ENCODE data around the gene SLC36A2. TPM values are rescaled to one million over a fixed set of nuclear protein-coding genes. Genes with fewer than 3 reads are reported as not detected.

The SLC36A2 gene
- total and polyA plus RNA-seq, 2 experiments from 2014 or later = 0.30 TPM; not detected in 1

DNA sequence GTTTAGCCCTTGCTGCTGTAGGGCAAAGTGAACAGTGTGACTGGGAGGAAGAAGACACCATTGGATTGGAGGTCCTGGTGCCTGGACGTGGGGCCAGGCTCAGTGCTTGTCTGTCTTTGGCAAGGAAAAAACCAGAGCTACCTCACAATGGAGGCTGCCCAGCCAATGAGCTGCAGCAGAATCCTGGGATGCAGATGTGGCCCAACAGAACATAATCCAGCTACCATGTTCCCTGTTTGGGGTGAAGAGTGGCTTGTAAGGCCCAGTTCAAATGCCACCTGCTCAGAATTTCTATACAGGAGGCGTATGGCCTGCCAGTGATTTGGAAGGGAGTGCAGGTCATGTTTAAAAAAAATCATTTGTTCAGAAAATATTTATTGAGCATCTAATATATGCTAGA is 43.7 kb downstream of the SLC36A2 start, which contains the start of gene SLC36A3:
Gene SLC36A3 (minus strand): TSS at position 101 of the 400 bp plus-strand sequence. CDS start 412 bp downstream, outside the sequence.
- no peak for TF ChIP-seq EZH2phosphoT487 (IDR thresholded peaks at IDR 0.05; ENCODE audit: low read depth, severe bottlenecking, unreplicated experiment)
- no peak for TF ChIP-seq EZH2 (IDR thresholded peaks at IDR 0.05; ENCODE audit: borderline replicate concordance)
- TF ChIP-seq, protein P1, sequence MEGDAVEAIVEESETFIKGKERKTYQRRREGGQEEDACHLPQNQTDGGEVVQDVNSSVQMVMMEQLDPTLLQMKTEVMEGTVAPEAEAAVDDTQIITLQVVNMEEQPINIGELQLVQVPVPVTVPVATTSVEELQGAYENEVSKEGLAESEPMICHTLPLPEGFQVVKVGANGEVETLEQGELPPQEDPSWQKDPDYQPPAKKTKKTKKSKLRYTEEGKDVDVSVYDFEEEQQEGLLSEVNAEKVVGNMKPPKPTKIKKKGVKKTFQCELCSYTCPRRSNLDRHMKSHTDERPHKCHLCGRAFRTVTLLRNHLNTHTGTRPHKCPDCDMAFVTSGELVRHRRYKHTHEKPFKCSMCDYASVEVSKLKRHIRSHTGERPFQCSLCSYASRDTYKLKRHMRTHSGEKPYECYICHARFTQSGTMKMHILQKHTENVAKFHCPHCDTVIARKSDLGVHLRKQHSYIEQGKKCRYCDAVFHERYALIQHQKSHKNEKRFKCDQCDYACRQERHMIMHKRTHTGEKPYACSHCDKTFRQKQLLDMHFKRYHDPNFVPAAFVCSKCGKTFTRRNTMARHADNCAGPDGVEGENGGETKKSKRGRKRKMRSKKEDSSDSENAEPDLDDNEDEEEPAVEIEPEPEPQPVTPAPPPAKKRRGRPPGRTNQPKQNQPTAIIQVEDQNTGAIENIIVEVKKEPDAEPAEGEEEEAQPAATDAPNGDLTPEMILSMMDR (IDR thresholded peaks at IDR 0.05; ENCODE audit: poor library complexity) = no peak
- WGBS (ENCODE audit: low lambda C conversion rate, missing lambda C conversion rate) = 84% methylated on average over 2 of the region's 2 CpGs

DNA sequence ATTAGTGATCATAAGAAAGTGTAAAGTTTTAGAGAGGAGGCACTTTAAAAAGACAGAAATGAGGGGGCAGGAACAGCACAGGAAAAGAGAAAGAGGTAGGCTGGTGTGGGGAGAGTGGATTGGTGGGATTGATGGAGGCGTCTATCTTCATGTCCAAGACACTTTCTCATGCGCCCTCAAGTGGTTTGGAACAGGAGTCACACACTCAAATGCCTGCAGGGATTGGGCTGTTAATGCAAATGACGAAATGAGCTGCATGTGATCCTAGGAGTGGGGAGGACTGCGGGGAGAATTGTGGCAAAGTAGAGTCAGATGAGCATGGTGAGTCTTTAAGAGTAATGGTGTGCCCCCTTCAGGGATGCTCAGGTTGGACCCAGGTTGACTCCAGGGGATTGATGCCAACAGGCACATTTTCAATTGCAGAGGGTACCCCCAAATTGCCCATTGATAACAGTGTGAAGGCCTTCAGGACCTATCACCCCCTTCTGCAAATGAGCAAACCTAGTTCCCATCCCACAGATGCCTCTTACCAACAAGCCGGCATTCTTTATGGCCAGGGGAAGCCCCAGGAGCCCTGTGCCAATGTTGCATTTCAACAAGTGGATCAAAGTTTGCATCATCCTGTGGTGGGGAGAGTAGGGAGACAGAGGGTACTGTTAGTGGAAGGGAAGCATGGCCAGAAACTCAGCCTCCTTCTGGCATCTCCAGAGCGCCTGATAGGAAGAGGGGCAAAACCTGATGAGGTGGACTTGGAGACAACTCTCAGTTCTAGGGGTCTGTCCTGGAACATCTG is 49.1 kb downstream of the SLC36A2 start:
- Histone ChIP-seq H3K9me2 (replicated peaks; ENCODE audit: insufficient read depth) (no peaks in the 10 kb centered on the region), H3K79me2 (no peaks in the 10 kb centered on the region), H3K4me1 (ENCODE audit: insufficient read depth) (peaks cover 6% of the 10 kb centered on the region), H3K4me3 (no peak overlapping the region), H4K20me1 (ENCODE audit: insufficient read depth, poor library complexity, severe bottlenecking) (no peaks in the 10 kb centered on the region), H3K27ac (no peak overlapping the region), H2AFZ (no peak overlapping the region), H3K4me2 (no peak overlapping the region), H3K9me3 (ENCODE audit: low read depth) (no peaks in the 10 kb centered on the region), H3K27me3 (peaks cover 4% of the 10 kb centered on the region), H3K36me3 (replicated peaks; ENCODE audit: insufficient read depth, low read depth) (no peaks in the 10 kb centered on the region)
- TF ChIP-seq EZH2phosphoT487 (IDR thresholded peaks at IDR 0.05; ENCODE audit: low read depth, severe bottlenecking, unreplicated experiment) = no peak
- TF ChIP-seq, protein P1 (IDR thresholded peaks at IDR 0.05; ENCODE audit: poor library complexity) = peak; percentile 44
- DNase-seq (ENCODE audit: low spot score) = peak; percentile 60
- WGBS (ENCODE audit: low lambda C conversion rate, missing lambda C conversion rate) = 63% methylated on average over 6 of the region's 6 CpGs

More for the DNA sequence above, 43.7 kb downstream of the SLC36A2 start, which contains the start of gene SLC36A3:
- H3K36me3 ChIP-seq (replicated peaks; ENCODE audit: insufficient read depth, low read depth) = no peaks in the 10 kb centered on the region
- no peaks in the 10 kb centered on the region for H3K4me1 ChIP-seq (ENCODE audit: insufficient read depth)
- H2AFZ ChIP-seq = no peak within 1 kb of the TSS
- H4K20me1 ChIP-seq (ENCODE audit: insufficient read depth, poor library complexity, severe bottlenecking) = no peaks in the 10 kb centered on the region
- H3K4me3 ChIP-seq = no peak within 1 kb of the TSS
- no peak within 1 kb of the TSS for H3K4me2 ChIP-seq
- H3K27ac ChIP-seq = no peak within 1 kb of the TSS
- H3K9me3 ChIP-seq (ENCODE audit: low read depth) = no peaks in the 10 kb centered on the region
- no peaks in the 10 kb centered on the region for H3K79me2 ChIP-seq
- no peaks in the 10 kb centered on the region for H3K9me2 ChIP-seq (replicated peaks; ENCODE audit: insufficient read depth)
- peaks cover 4% of the 10 kb centered on the region for H3K27me3 ChIP-seq
- DNase-seq (ENCODE audit: low spot score) = no peak

DNA sequence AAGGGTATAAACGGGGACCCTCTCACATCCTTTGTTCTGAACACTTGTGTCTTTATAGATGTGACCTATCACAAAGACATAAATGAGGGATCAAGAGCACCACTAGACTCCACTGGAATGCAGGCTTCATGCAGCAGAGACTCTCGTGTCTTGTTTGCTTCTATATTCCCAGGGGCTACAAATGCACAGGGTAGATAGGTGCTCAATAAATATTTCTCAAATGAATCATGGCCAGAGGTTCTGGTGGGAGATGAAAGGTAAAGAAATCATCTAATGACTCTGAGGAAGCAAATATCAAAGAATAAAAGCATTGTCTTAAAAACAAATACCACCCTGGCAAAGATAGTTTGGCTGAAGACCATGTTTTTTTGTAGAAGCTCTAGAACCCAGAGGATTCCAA is 50.4 kb downstream of the SLC36A2 start:
- Histone ChIP-seq H3K9me3 (ENCODE audit: low read depth) (no peaks in the 10 kb centered on the region), H3K4me2 (no peak overlapping the region), H3K27me3 (peaks cover 4% of the 10 kb centered on the region), H3K4me3 (no peak overlapping the region), H3K4me1 (ENCODE audit: insufficient read depth) (peaks cover 6% of the 10 kb centered on the region), H3K9me2 (replicated peaks; ENCODE audit: insufficient read depth) (no peaks in the 10 kb centered on the region), H3K79me2 (no peaks in the 10 kb centered on the region), H3K36me3 (replicated peaks; ENCODE audit: insufficient read depth, low read depth) (no peaks in the 10 kb centered on the region), H4K20me1 (ENCODE audit: insufficient read depth, poor library complexity, severe bottlenecking) (no peaks in the 10 kb centered on the region), H3K27ac (no peak overlapping the region), H2AFZ (no peak overlapping the region)
- DNase-seq (ENCODE audit: low spot score) = no peak
- TF ChIP-seq EZH2phosphoT487 (IDR thresholded peaks at IDR 0.05; ENCODE audit: low read depth, severe bottlenecking, unreplicated experiment) (no peak), EZH2 (IDR thresholded peaks at IDR 0.05; ENCODE audit: borderline replicate concordance) (no peak)
- TF ChIP-seq, protein P1 (IDR thresholded peaks at IDR 0.05; ENCODE audit: poor library complexity) = no peak
- 60% methylated on average over 2 of the region's 2 CpGs for WGBS (ENCODE audit: low lambda C conversion rate, missing lambda C conversion rate)
